ENCODE results near the gene SHROOM1. TPM values are rescaled to one million over a fixed set of nuclear protein-coding genes. Genes with fewer than 3 reads are reported as not detected.
A peak's percentile ranks its signal among the peaks of the same experiment; 100 is the strongest.

SHROOM1 gene
- total RNA-seq, 2 experiments from 2014 or later: 0.60 to 2.4 TPM

DNA sequence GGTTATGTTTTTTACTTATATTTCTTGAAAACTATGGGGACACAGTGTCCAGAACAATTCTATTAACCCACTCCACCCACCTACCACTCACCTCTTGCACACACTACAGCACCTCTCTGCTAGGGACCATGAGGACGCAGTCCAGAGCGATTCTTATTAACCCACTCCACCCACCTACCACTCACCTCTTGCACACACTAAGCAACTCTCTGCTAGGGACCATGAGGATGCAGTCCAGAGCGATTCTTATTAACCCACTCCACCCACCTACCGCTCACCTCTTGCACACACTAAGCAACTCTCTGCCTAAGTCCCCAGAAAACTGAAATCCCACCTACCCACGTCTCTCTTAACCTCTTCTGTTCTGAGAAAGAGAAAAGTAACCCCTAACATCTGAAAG, 2.2 kb upstream of the SHROOM1 start:
- H2AFZ ChIP-seq (ENCODE audit: low read length): no peak overlapping the region
- no peak overlapping the region for H3K27ac ChIP-seq (ENCODE audit: low read depth, low read length, poor library complexity, severe bottlenecking)
- CTCF ChIA-PET (ENCODE audit: unreplicated experiment): interaction anchor here (1.4 kb wide), 1 partner anchor 12 kb away, joined by 4 read pairs; no protein-coding TSS in a partner anchor
- no peaks in the 10 kb centered on the region for H3K9me3 ChIP-seq (ENCODE audit: low read length)
- no TSS peak for BruUV-seq (replicated peaks)
- no peaks in the 10 kb centered on the region for H3K9me2 ChIP-seq (ENCODE audit: insufficient read depth, low read length)
- peaks cover 5% of the 10 kb centered on the region for H3K4me1 ChIP-seq (ENCODE audit: insufficient read depth, low read length, poor library complexity, severe bottlenecking)
- no peak for TF ChIP-seq EZH2phosphoT487 (IDR thresholded peaks at IDR 0.05; ENCODE audit: borderline replicate concordance, low read depth, low read length)
- TF ChIP-seq, protein P1, sequence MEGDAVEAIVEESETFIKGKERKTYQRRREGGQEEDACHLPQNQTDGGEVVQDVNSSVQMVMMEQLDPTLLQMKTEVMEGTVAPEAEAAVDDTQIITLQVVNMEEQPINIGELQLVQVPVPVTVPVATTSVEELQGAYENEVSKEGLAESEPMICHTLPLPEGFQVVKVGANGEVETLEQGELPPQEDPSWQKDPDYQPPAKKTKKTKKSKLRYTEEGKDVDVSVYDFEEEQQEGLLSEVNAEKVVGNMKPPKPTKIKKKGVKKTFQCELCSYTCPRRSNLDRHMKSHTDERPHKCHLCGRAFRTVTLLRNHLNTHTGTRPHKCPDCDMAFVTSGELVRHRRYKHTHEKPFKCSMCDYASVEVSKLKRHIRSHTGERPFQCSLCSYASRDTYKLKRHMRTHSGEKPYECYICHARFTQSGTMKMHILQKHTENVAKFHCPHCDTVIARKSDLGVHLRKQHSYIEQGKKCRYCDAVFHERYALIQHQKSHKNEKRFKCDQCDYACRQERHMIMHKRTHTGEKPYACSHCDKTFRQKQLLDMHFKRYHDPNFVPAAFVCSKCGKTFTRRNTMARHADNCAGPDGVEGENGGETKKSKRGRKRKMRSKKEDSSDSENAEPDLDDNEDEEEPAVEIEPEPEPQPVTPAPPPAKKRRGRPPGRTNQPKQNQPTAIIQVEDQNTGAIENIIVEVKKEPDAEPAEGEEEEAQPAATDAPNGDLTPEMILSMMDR (conservative IDR thresholded peaks at IDR 0.05; ENCODE audit: low read length): no peak
- H3K4me3 ChIP-seq (ENCODE audit: low read depth, low read length, poor library complexity, severe bottlenecking): no peak overlapping the region
- no peak overlapping the region for H3K4me2 ChIP-seq (ENCODE audit: low read length)
- DNase-seq (ENCODE audit: low spot score): no peak
- intact Hi-C loops (cut with micrococcal nuclease; ENCODE audit: unreplicated experiment): loop anchor here (5.0 to 10.0 kb wide), 2 partner anchors 50 to 462 kb away; no protein-coding TSS in a partner anchor
- POLR2A ChIA-PET: interaction anchor here (0.7 kb wide), 2 partner anchors 319 to 572 kb away, joined by 3 read pairs; no protein-coding TSS in a partner anchor
- no peaks in the 10 kb centered on the region for H4K20me1 ChIP-seq (ENCODE audit: insufficient read depth, low read length)
- H3K36me3 ChIP-seq (ENCODE audit: insufficient read depth, low read length): no peaks in the 10 kb centered on the region
- H3K79me2 ChIP-seq (ENCODE audit: insufficient read depth, low read depth, low read length): no peaks in the 10 kb centered on the region

DNA sequence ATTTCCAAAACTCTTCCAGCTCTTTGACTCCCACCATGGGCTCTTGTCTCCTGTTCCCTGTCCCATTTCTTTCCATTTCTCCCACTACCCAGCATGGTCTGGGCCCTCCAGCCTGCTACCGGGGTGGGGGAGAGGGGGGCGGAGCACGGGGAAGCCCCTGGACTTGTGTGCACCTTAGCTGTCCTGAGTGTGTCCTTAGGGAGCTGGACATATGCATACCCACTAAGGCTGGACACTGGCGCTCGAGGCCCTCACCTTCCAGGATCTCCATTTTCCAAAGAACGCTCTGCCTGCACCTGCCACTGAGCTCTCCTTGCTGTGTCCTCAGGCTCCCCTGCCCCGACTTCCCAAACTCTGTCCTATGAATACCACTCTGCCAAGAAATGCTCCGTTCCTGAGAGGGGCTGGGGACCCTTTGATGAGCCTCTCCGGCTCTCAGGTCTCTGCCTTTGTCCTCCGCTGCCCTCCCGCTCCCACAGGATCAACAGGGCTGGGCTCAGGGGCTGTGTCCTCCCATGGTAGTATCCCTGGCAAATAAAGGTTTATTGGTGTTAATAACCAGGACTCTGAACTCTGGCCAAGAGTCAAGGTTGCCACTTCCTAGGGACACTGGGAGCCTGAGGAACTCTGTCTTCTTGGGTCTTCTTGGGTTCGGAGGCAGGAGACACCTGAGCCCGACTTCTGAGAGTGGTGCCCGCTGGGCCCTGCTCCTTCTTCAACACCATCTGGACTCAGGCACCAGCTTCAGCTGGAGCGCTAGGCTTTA, 831 bp upstream of the SHROOM1 start:
- Histone ChIP-seq H3K9me3 (ENCODE audit: low read length) (no peaks in the 10 kb centered on the region), H3K9me2 (ENCODE audit: insufficient read depth, low read length) (no peaks in the 10 kb centered on the region), H3K36me3 (ENCODE audit: insufficient read depth, low read length) (no peaks in the 10 kb centered on the region), H3K4me3 (ENCODE audit: low read depth, low read length, poor library complexity, severe bottlenecking) (peak overlapping the region; percentile 63), H3K79me2 (ENCODE audit: insufficient read depth, low read depth, low read length) (no peaks in the 10 kb centered on the region), H3K4me2 (ENCODE audit: low read length) (peak overlapping the region; percentile 60; the same call in 1 of the 2 replicates), H3K4me1 (ENCODE audit: insufficient read depth, low read length, poor library complexity, severe bottlenecking) (peaks cover 5% of the 10 kb centered on the region), H4K20me1 (ENCODE audit: insufficient read depth, low read length) (no peaks in the 10 kb centered on the region), H2AFZ (ENCODE audit: low read length) (no peak overlapping the region), H3K27ac (ENCODE audit: low read depth, low read length, poor library complexity, severe bottlenecking) (no peak overlapping the region)
- ChIA-PET POLR2A (interaction anchor here (0.8 kb wide), 1 partner anchor 11 kb away, joined by 3 read pairs; no protein-coding TSS in a partner anchor), CTCF (ENCODE audit: unreplicated experiment) (interaction anchor here (1.4 kb wide), 1 partner anchor 11 kb away, joined by 4 read pairs; no protein-coding TSS in a partner anchor)
- no peak for DNase-seq (ENCODE audit: low spot score)
- no TSS peak for BruUV-seq (replicated peaks)
- TF ChIP-seq, protein P1 (conservative IDR thresholded peaks at IDR 0.05; ENCODE audit: low read length): no peak
- no peak for TF ChIP-seq EZH2phosphoT487 (IDR thresholded peaks at IDR 0.05; ENCODE audit: borderline replicate concordance, low read depth, low read length)
- intact Hi-C loops (cut with micrococcal nuclease; ENCODE audit: unreplicated experiment): loop anchor here (5.0 to 10.0 kb wide), 2 partner anchors 51 to 464 kb away; no protein-coding TSS in a partner anchor
